ENCODE results near the gene GOLPH3L.

GRCh38 chr1:150678988-150679387 is 18.0 kb downstream of the GOLPH3L start:
- TF ChIP-seq CBX8 (IDR thresholded peaks at IDR 0.05) (no peak), SREBF2 (IDR thresholded peaks at IDR 0.05) (no peak), MAX (IDR thresholded peaks at IDR 0.05) (no peak), ZNF302 (CRISPR knock-in tag; IDR thresholded peaks at IDR 0.05) (no peak), JUNB (IDR thresholded peaks at IDR 0.05) (no peak), HOXA7 (CRISPR knock-in tag; IDR thresholded peaks at IDR 0.05) (no peak), CTCF (IDR thresholded peaks at IDR 0.05) (no peak), POLR2A (IDR thresholded peaks at IDR 0.05; ENCODE audit: low read length) (no peak), RAD21 (conservative IDR thresholded peaks at IDR 0.05 in 1 of 2, IDR thresholded peaks at IDR 0.05 in 1 of 2) (no peak), CHD2 (IDR thresholded peaks at IDR 0.05; ENCODE audit: low read length, partially characterized antibody) (no peak), ESRRA (IDR thresholded peaks at IDR 0.05; ENCODE audit: borderline replicate concordance, low read length) (no peak)

All from A549 (cell line).